Myometrial cell (primary cell): Measurements from ENCODE around the gene HMGN5. TPM values are rescaled to one million over a fixed set of nuclear protein-coding genes. Genes with fewer than 3 reads are reported as not detected.

Experiments
- total RNA-seq: library from RNA; depleted of rRNA; stranded (reverse); fragments of >200 nt; gene quantifications from 2 replicates; pipeline ENCODE4 v1.2.3, GENCODE V29; 2015

HMGN5 gene
- 0.29 and 0.89 TPM in 2 replicates for total RNA-seq

GRCh38 chrX:81201671-81202455, at the start of gene HMGN5, which contains the start of gene SH3BGRL:
Gene HMGN5, minus strand, starts transcription at chrX:81201913. Its CDS starts 80,364 bp downstream, at chrX:81121549.
Gene SH3BGRL, plus strand, starts transcription at chrX:81202102. Its CDS starts 99 bp downstream, at chrX:81202201.

Other genes with a start within 250 kb of the HMGN5 start
- 77.6 and 79.4 TPM in 2 replicates for gene SH3BGRL, start 189 bp upstream of the HMGN5 start, total RNA-seq